SH-SY5Y (cell line): ENCODE data around the gene HEYL.

Experiments used
- GATA2 ChIP-seq: IDR thresholded peaks from 2 replicates; pipeline ENCODE4 v1.6.1; 2011; ENCODE audit warnings: mild to moderate bottlenecking, low read depth, low read length
- GATA3 ChIP-seq: IDR thresholded peaks from 2 replicates; pipeline ENCODE4 v1.6.1; 2011; ENCODE audit warnings: low read depth, mild to moderate bottlenecking, low read length, moderate library complexity

Gene HEYL

GRCh38 chr1:39635871-39636210, 3.6 kb downstream of the HEYL start:
- no peak for TF ChIP-seq GATA2
- no peak for TF ChIP-seq GATA3

- TF ChIP-seq GATA2 (no peak), GATA3 (no peak)
Measured at GRCh38 chr1:39635205-39635870, 4.1 kb downstream of the HEYL start.

GRCh38 chr1:39633422-39633821, 6.0 kb downstream of the HEYL start:
- TF ChIP-seq GATA2 (no peak), GATA3 (no peak)

GRCh38 chr1:39632682-39633417, 6.6 kb downstream of the HEYL start:
- no peak for TF ChIP-seq GATA2
- no peak for TF ChIP-seq GATA3

GRCh38 chr1:39632323-39632681, 7.1 kb downstream of the HEYL start:
- TF ChIP-seq GATA3 (no peak), GATA2 (no peak)

GRCh38 chr1:39631361-39632322, 7.8 kb downstream of the HEYL start:
- TF ChIP-seq GATA2, result no peak

- TF ChIP-seq GATA3 (no peak), GATA2 (no peak)
Measured at GRCh38 chr1:39628807-39629350, 10.6 kb downstream of the HEYL start.

GRCh38 chr1:39626646-39627045, 12.8 kb downstream of the HEYL start:
- no peak for TF ChIP-seq GATA3
- no peak for TF ChIP-seq GATA2

GRCh38 chr1:39625462-39626273, 13.8 kb downstream of the HEYL start:
- TF ChIP-seq GATA2 (no peak), GATA3 (no peak)

GRCh38 chr1:39625009-39625408, 14.4 kb downstream of the HEYL start:
- no peak for TF ChIP-seq GATA2

- TF ChIP-seq GATA3 (no peak), GATA2 (no peak)
Measured at GRCh38 chr1:39623053-39623452, 16.4 kb downstream of the HEYL start.

- TF ChIP-seq GATA3 (no peak), GATA2 (no peak)
Measured at GRCh38 chr1:39622427-39622826, 17.0 kb downstream of the HEYL start.

- TF ChIP-seq GATA2 (no peak), GATA3 (no peak)
Measured at GRCh38 chr1:39620659-39621165, 18.7 kb downstream of the HEYL start.
